ENCODE results near the gene FASN. TPM values are rescaled to one million over a fixed set of nuclear protein-coding genes. Genes with fewer than 3 reads are reported as not detected.

FASN gene
- total and polyA plus RNA-seq, 2 of the 13 experiments (the other 11 are each of a cell fraction or from before 2014, with no cell fraction given) = 51.7 to 101 TPM

- no peak overlapping the region for H3K4me2 ChIP-seq (ENCODE audit: low read depth, low read length)
- no peak overlapping the region for H3K4me3 ChIP-seq (replicated peaks in 1 of 3; ENCODE audit: insufficient read depth in 1 of 3, low read depth in 2 of 3, low read length in 3 of 3)
- FAIRE-seq (no peak), DNase-seq (ENCODE audit: low spot score) (no peak), ATAC-seq (no peak)
- no peaks in the 10 kb centered on the region for H3K27me3 ChIP-seq (ENCODE audit: control insufficient read depth in 1 of 2, insufficient read depth in 2 of 2, low read length in 2 of 2)
- peaks cover 5% of the 10 kb centered on the region for H3K79me2 ChIP-seq (ENCODE audit: insufficient read depth, low read length)
- H3K4me1 ChIP-seq (ENCODE audit: insufficient read depth, low read length) = peaks cover 27% of the 10 kb centered on the region
- H3K9ac ChIP-seq (ENCODE audit: insufficient read depth, low read depth, low read length) = no peak overlapping the region
- POLR2A ChIA-PET = interaction anchor here (1.2 kb wide), 1 partner anchor 34 kb away, joined by 3 read pairs; no protein-coding TSS in a partner anchor
- CTCF ChIA-PET (ENCODE audit: low intra/inter-chr PET ratio, low total read pairs) = interaction anchor here (2.3 kb wide), 1 partner anchor 125 kb away, joined by 9 read pairs; no protein-coding TSS in a partner anchor
- intact Hi-C loops (cut with micrococcal nuclease; ENCODE audit: unreplicated experiment) (no loop called here), in situ Hi-C loops (cut with HindIII; ENCODE audit: extremely low pct_ligation_motif_present, low pct_unique_long_range_greater_than_20kb) (no loop called here)
- no peak overlapping the region for H2AFZ ChIP-seq (ENCODE audit: low read length)
- peaks cover 9 to 13% of the 10 kb centered on the region in 2 experiments; a peak in 4 of 5 replicates for H3K36me3 ChIP-seq (replicated peaks in 1 of 2; ENCODE audit: control insufficient read depth in 1 of 2, insufficient read depth in 2 of 2, low read length in 2 of 2)
- no peak overlapping the region for H3K27ac ChIP-seq (ENCODE audit: extremely low read length, insufficient read depth, low read length)
- TF ChIP-seq ZNF234 (CRISPR knock-in tag; conservative IDR thresholded peaks at IDR 0.05) (no peak), HNRNPL (IDR thresholded peaks at IDR 0.05; ENCODE audit: low read depth, low read length) (0 out of 2 replicates have a peak, but pooled peaks have one; percentile 19), RBFOX2 (IDR thresholded peaks at IDR 0.05; ENCODE audit: low read depth, low read length) (0 out of 2 replicates have a peak, but pooled peaks have one; percentile 27), MTA1 (CRISPR knock-in tag; IDR thresholded peaks at IDR 0.05; ENCODE audit: borderline replicate concordance) (peak; percentile 21; the same call in 1 of the 2 replicates)
- H4K20me1 ChIP-seq (ENCODE audit: insufficient read depth, low read length) = no peaks in the 10 kb centered on the region
- WGBS (ENCODE audit: low lambda C conversion rate) = 96% methylated on average over 16 of the region's 16 CpGs
- BruUV-seq (replicated peaks) = no TSS peak
- no peaks in the 10 kb centered on the region for H3K9me3 ChIP-seq (ENCODE audit: low read length)
Measured at GRCh38 chr17:82029391-82029790, 68.6 kb downstream of the FASN start.

- WGBS (ENCODE audit: low lambda C conversion rate) = 100% methylated on average over 8 of the region's 9 CpGs
- ChIA-PET CTCF (ENCODE audit: low intra/inter-chr PET ratio, low total read pairs) (no interaction called here), POLR2A (no interaction called here)
- Histone ChIP-seq H3K27me3 (ENCODE audit: control insufficient read depth in 1 of 2, insufficient read depth in 2 of 2, low read length in 2 of 2) (no peaks in the 10 kb centered on the region), H3K9me3 (ENCODE audit: low read length) (no peaks in the 10 kb centered on the region), H3K4me1 (ENCODE audit: insufficient read depth, low read length) (peaks cover 31% of the 10 kb centered on the region), H3K79me2 (ENCODE audit: insufficient read depth, low read length) (peaks cover 7% of the 10 kb centered on the region), H3K4me2 (ENCODE audit: low read depth, low read length) (no peak overlapping the region), H3K27ac (ENCODE audit: extremely low read length, insufficient read depth, low read length) (no peak overlapping the region), H4K20me1 (ENCODE audit: insufficient read depth, low read length) (no peaks in the 10 kb centered on the region), H3K36me3 (replicated peaks in 1 of 2; ENCODE audit: control insufficient read depth in 1 of 2, insufficient read depth in 2 of 2, low read length in 2 of 2) (peaks cover 9 to 13% of the 10 kb centered on the region in 2 experiments; a peak in 4 of 5 replicates), H3K9ac (ENCODE audit: insufficient read depth, low read depth, low read length) (no peak overlapping the region), H2AFZ (ENCODE audit: low read length) (no peak overlapping the region), H3K4me3 (replicated peaks in 1 of 3; ENCODE audit: insufficient read depth in 1 of 3, low read depth in 2 of 3, low read length in 3 of 3) (no peak overlapping the region)
- TF ChIP-seq TIGD3 (CRISPR knock-in tag; IDR thresholded peaks at IDR 0.05; ENCODE audit: borderline replicate concordance) (no peak), AGO2 (optimal IDR thresholded peaks at IDR 0.05; ENCODE audit: low read depth, low read length) (peak; percentile 68)
- no TSS peak for BruUV-seq (replicated peaks)
- intact Hi-C loops (cut with micrococcal nuclease; ENCODE audit: unreplicated experiment) = no loop called here
- FAIRE-seq = no peak
- no peak for ATAC-seq
- in situ Hi-C loops (cut with HindIII; ENCODE audit: extremely low pct_ligation_motif_present, low pct_unique_long_range_greater_than_20kb) = no loop called here
- no peak for DNase-seq (ENCODE audit: low spot score)
Measured at GRCh38 chr17:82028966-82029365, 69.1 kb downstream of the FASN start.

Other genes with a start within 250 kb of the FASN start
- gene P4HB, start 237.7 kb downstream of the FASN start, total RNA-seq (2016; rRNA removed; fragmentation: Illumina TruSeq; extraction: Trizol) = 337 and 782 TPM in 2 replicates
- 181 and 185 TPM in 2 replicates for gene P4HB, start 237.7 kb downstream of the FASN start, polyA plus RNA-seq (2011; rRNA removed)
- gene ARHGDIA, start 226.9 kb downstream of the FASN start, total RNA-seq (2016; rRNA removed; fragmentation: Illumina TruSeq; extraction: Trizol) = 64.0 and 120 TPM in 2 replicates
- gene ARHGDIA, start 226.9 kb downstream of the FASN start, polyA plus RNA-seq (2011; rRNA removed) = 40.0 and 52.1 TPM in 2 replicates
- gene ALYREF, start 206.7 kb downstream of the FASN start, total RNA-seq (2016; rRNA removed; fragmentation: Illumina TruSeq; extraction: Trizol) = 264 and 269 TPM in 2 replicates
- 58.4 and 59.8 TPM in 2 replicates for gene ALYREF, start 206.7 kb downstream of the FASN start, polyA plus RNA-seq (2011; rRNA removed)
- gene ANAPC11, start 206.5 kb downstream of the FASN start, total RNA-seq (2016; rRNA removed; fragmentation: Illumina TruSeq; extraction: Trizol) = 114 and 127 TPM in 2 replicates
- gene ANAPC11, start 206.5 kb downstream of the FASN start, polyA plus RNA-seq (2011; rRNA removed) = 235 and 250 TPM in 2 replicates
- 0.56 and 0.93 TPM in 2 replicates for gene NPB, start 196.0 kb downstream of the FASN start, total RNA-seq (2016; rRNA removed; fragmentation: Illumina TruSeq; extraction: Trizol)
- gene NPB, start 196.0 kb downstream of the FASN start, polyA plus RNA-seq (2011; rRNA removed) = 0.11 and 0.22 TPM in 2 replicates
- 240 and 297 TPM in 2 replicates for gene PCYT2, start 186.8 kb downstream of the FASN start, total RNA-seq (2016; rRNA removed; fragmentation: Illumina TruSeq; extraction: Trizol)
- 147 and 222 TPM in 2 replicates for gene PCYT2, start 186.8 kb downstream of the FASN start, polyA plus RNA-seq (2011; rRNA removed)
- gene SIRT7, start 180.1 kb downstream of the FASN start, total RNA-seq (2016; rRNA removed; fragmentation: Illumina TruSeq; extraction: Trizol) = 14.5 and 24.8 TPM in 2 replicates
- 8.3 and 10.9 TPM in 2 replicates for gene SIRT7, start 180.1 kb downstream of the FASN start, polyA plus RNA-seq (2011; rRNA removed)
- 12.4 and 14.5 TPM in 2 replicates for gene MAFG, start 170.5 kb downstream of the FASN start, total RNA-seq (2016; rRNA removed; fragmentation: Illumina TruSeq; extraction: Trizol)
- gene MAFG, start 170.5 kb downstream of the FASN start, polyA plus RNA-seq (2011; rRNA removed) = 20.0 TPM in 2 replicates
- 323 and 338 TPM in 2 replicates for gene PYCR1, start 160.9 kb downstream of the FASN start, total RNA-seq (2016; rRNA removed; fragmentation: Illumina TruSeq; extraction: Trizol)
- gene PYCR1, start 160.9 kb downstream of the FASN start, polyA plus RNA-seq (2011; rRNA removed) = 338 and 382 TPM in 2 replicates
- gene MYADML2, start 151.0 kb downstream of the FASN start, total RNA-seq (2016; rRNA removed; fragmentation: Illumina TruSeq; extraction: Trizol) = not detected in 2 replicates
- gene MYADML2, start 151.0 kb downstream of the FASN start, polyA plus RNA-seq (2011; rRNA removed) = not detected in 2 replicates
- 67.7 and 160 TPM in 2 replicates for gene NOTUM, start 137.0 kb downstream of the FASN start, total RNA-seq (2016; rRNA removed; fragmentation: Illumina TruSeq; extraction: Trizol)
- 150 and 181 TPM in 2 replicates for gene NOTUM, start 137.0 kb downstream of the FASN start, polyA plus RNA-seq (2011; rRNA removed)
- gene ASPSCR1, start 120.6 kb downstream of the FASN start, total RNA-seq (2016; rRNA removed; fragmentation: Illumina TruSeq; extraction: Trizol) = 221 and 314 TPM in 2 replicates
- gene ASPSCR1, start 120.6 kb downstream of the FASN start, polyA plus RNA-seq (2011; rRNA removed) = 257 and 274 TPM in 2 replicates
- 166 and 170 TPM in 2 replicates for gene CENPX, start 75.4 kb downstream of the FASN start, total RNA-seq (2016; rRNA removed; fragmentation: Illumina TruSeq; extraction: Trizol)
- 92.7 and 96.7 TPM in 2 replicates for gene CENPX, start 75.4 kb downstream of the FASN start, polyA plus RNA-seq (2011; rRNA removed)
- 21.4 and 48.1 TPM in 2 replicates for gene LRRC45, start 74.9 kb downstream of the FASN start, total RNA-seq (2016; rRNA removed; fragmentation: Illumina TruSeq; extraction: Trizol)
- gene LRRC45, start 74.9 kb downstream of the FASN start, polyA plus RNA-seq (2011; rRNA removed) = 11.6 and 14.1 TPM in 2 replicates
- 4.0 and 10.5 TPM in 2 replicates for gene RAC3, start 66.6 kb downstream of the FASN start, total RNA-seq (2016; rRNA removed; fragmentation: Illumina TruSeq; extraction: Trizol)
- gene RAC3, start 66.6 kb downstream of the FASN start, polyA plus RNA-seq (2011; rRNA removed) = 21.3 and 24.1 TPM in 2 replicates
- 286 and 311 TPM in 2 replicates for gene DCXR, start 60.5 kb downstream of the FASN start, total RNA-seq (2016; rRNA removed; fragmentation: Illumina TruSeq; extraction: Trizol)
- 287 and 290 TPM in 2 replicates for gene DCXR, start 60.5 kb downstream of the FASN start, polyA plus RNA-seq (2011; rRNA removed)
- 27.8 and 64.0 TPM in 2 replicates for gene RFNG, start 46.4 kb downstream of the FASN start, total RNA-seq (2016; rRNA removed; fragmentation: Illumina TruSeq; extraction: Trizol)
- gene RFNG, start 46.4 kb downstream of the FASN start, polyA plus RNA-seq (2011; rRNA removed) = 61.4 and 90.6 TPM in 2 replicates
- gene GPS1, start 46.3 kb downstream of the FASN start, total RNA-seq (2016; rRNA removed; fragmentation: Illumina TruSeq; extraction: Trizol) = 106 and 124 TPM in 2 replicates
- 128 and 161 TPM in 2 replicates for gene GPS1, start 46.3 kb downstream of the FASN start, polyA plus RNA-seq (2011; rRNA removed)
- gene DUS1L, start 32.4 kb downstream of the FASN start, total RNA-seq (2016; rRNA removed; fragmentation: Illumina TruSeq; extraction: Trizol) = 67.9 and 109 TPM in 2 replicates
- gene DUS1L, start 32.4 kb downstream of the FASN start, polyA plus RNA-seq (2011; rRNA removed) = 81.0 and 108 TPM in 2 replicates
- gene CCDC57, start 114.6 kb upstream of the FASN start, total RNA-seq (2016; rRNA removed; fragmentation: Illumina TruSeq; extraction: Trizol) = 54.8 and 59.9 TPM in 2 replicates
- gene CCDC57, start 114.6 kb upstream of the FASN start, polyA plus RNA-seq (2011; rRNA removed) = 59.3 and 69.8 TPM in 2 replicates
- 99.9 and 242 TPM in 2 replicates for gene SLC16A3, start 130.8 kb upstream of the FASN start, total RNA-seq (2016; rRNA removed; fragmentation: Illumina TruSeq; extraction: Trizol)
- gene SLC16A3, start 130.8 kb upstream of the FASN start, polyA plus RNA-seq (2011; rRNA removed) = 349 and 598 TPM in 2 replicates
- 28.4 and 31.5 TPM in 2 replicates for gene CSNK1D, start 175.5 kb upstream of the FASN start, total RNA-seq (2016; rRNA removed; fragmentation: Illumina TruSeq; extraction: Trizol)
- gene CSNK1D, start 175.5 kb upstream of the FASN start, polyA plus RNA-seq (2011; rRNA removed) = 128 and 148 TPM in 2 replicates
- 29.7 and 67.6 TPM in 2 replicates for gene CD7, start 219.4 kb upstream of the FASN start, total RNA-seq (2016; rRNA removed; fragmentation: Illumina TruSeq; extraction: Trizol)
- gene CD7, start 219.4 kb upstream of the FASN start, polyA plus RNA-seq (2011; rRNA removed) = 72.7 and 76.4 TPM in 2 replicates
- 2.4 and 5.3 TPM in 2 replicates for gene SECTM1, start 235.5 kb upstream of the FASN start, total RNA-seq (2016; rRNA removed; fragmentation: Illumina TruSeq; extraction: Trizol)
- 3.5 and 4.2 TPM in 2 replicates for gene SECTM1, start 235.5 kb upstream of the FASN start, polyA plus RNA-seq (2011; rRNA removed)

Data from HepG2 (cell line).